Endothelial cell of umbilical vein (primary cell): ENCODE measurements around the gene DPP9. TPM values are rescaled to one million over a fixed set of nuclear protein-coding genes. Genes with fewer than 3 reads are reported as not detected.

Experiments
- BruUV-seq: library from RNA; stranded (reverse); fragments of 400-500 nt; replicated peaks from 2 replicates; lab custom pipeline; 2021; lab: Mats Ljungman, UMichigan
- CTCF ChIA-PET: fragments of 300-600, 350-600 bp; sonication (Branson Sonifier 250); formaldehyde crosslinking; loops from one replicate; lab custom pipeline; 2021; ENCODE audit warnings: antibody characterized with exemption, inconsistent platforms; lab: Charles Lee
- POLR2A ChIA-PET: fragments of 300-600, 350-600 bp; sonication (Branson Sonifier 250); formaldehyde crosslinking; loops from one replicate; lab custom pipeline; 2021; ENCODE audit warnings: antibody characterized with exemption, inconsistent platforms; lab: Charles Lee
- DNase-seq: peaks from one replicate; pipeline ENCODE4 v3.0.0-alpha.2; 2011; ENCODE audit warnings: low read depth, low spot score
- FAIRE-seq: peaks from 2 replicates; lab custom pipeline; 2011; peaks lifted over from hg19 to GRCh38; lab: Jason Lieb, UNC
- H2AFZ ChIP-seq: 2 replicates; pipeline ENCODE4 v1.6.0; 2012; ENCODE audit warnings: low read depth, low read length, control low read depth, inconsistent platforms
- H3K27ac ChIP-seq: 2 replicates; pipeline ENCODE4 v1.5.1; 2011; ENCODE audit warnings: low read depth, mild to moderate bottlenecking, control low read depth, low read length, moderate library complexity; ENCODE audit not compliant: insufficient read depth
- H3K27me3 ChIP-seq, 2 experiments: 2 replicates each; pipeline versions ENCODE4 v1.6.0 to v1.6.1; 2011; ENCODE audit warnings: low read length in 2 of 2, mixed read lengths in 1 of 2; ENCODE audit not compliant: control insufficient read depth in 2 of 2, insufficient read depth in 2 of 2
- H3K36me3 ChIP-seq, 2 experiments: 2 replicates in 1 of 2; 3 replicates in 1 of 2; pipeline ENCODE4 v1.5.1; 2011; ENCODE audit warnings: low read length in 2 of 2, mild to moderate bottlenecking in 1 of 2, moderate library complexity in 1 of 2; ENCODE audit not compliant: control insufficient read depth in 2 of 2, insufficient read depth in 2 of 2; ENCODE audit errors: extremely low read depth in 1 of 2
- H3K4me1 ChIP-seq: 3 replicates; pipeline ENCODE4 v1.5.1; 2011; ENCODE audit warnings: mild to moderate bottlenecking, low read length; ENCODE audit not compliant: control insufficient read depth, insufficient read depth; ENCODE audit errors: extremely low read depth
- H3K4me2 ChIP-seq: 2 replicates; pipeline ENCODE4 v1.6.1; 2011; ENCODE audit warnings: low read length, control low read depth, mixed read lengths; ENCODE audit not compliant: insufficient read depth
- H3K4me3 ChIP-seq, 3 experiments: fragments of 200-600 bp in 1 of 3; sonication (generic), shearing (Covaris generic) in 1 of 3; replicated peaks in 1 of 3; 2 replicates each; pipeline ENCODE4 v1.5.1; 2011 to 2016; ENCODE audit warnings: control low read depth in 3 of 3, low read length in 3 of 3, mild to moderate bottlenecking in 2 of 3, inconsistent platforms in 1 of 3, low read depth in 1 of 3, moderate library complexity in 1 of 3; ENCODE audit not compliant: insufficient read depth in 1 of 3
- H3K79me2 ChIP-seq: 2 replicates; pipeline ENCODE4 v1.6.0; 2012; ENCODE audit warnings: low read length, inconsistent platforms; ENCODE audit not compliant: control insufficient read depth, insufficient read depth
- H3K9ac ChIP-seq: replicated peaks from 2 replicates; pipeline ENCODE3; 2011; ENCODE audit warnings: low read length, control low read depth; ENCODE audit not compliant: insufficient read depth; ENCODE audit errors: extremely low read depth
- H3K9me1 ChIP-seq: replicated peaks from 3 replicates; pipeline ENCODE4 v1.6.0; 2011; ENCODE audit warnings: mild to moderate bottlenecking, low read length; ENCODE audit not compliant: control insufficient read depth, insufficient read depth; ENCODE audit errors: extremely low read depth
- H3K9me3 ChIP-seq: replicated peaks from 2 replicates; pipeline ENCODE4 v1.5.1; 2012; ENCODE audit warnings: low read length, inconsistent platforms; ENCODE audit not compliant: control insufficient read depth, insufficient read depth
- H4K20me1 ChIP-seq: replicated peaks from 2 replicates; pipeline ENCODE3; 2011; ENCODE audit warnings: mild to moderate bottlenecking, low read length; ENCODE audit not compliant: control insufficient read depth, insufficient read depth; ENCODE audit errors: extremely low read depth
- EZH2 ChIP-seq: IDR thresholded peaks from 2 replicates; pipeline ENCODE4 v1.6.1; 2012; ENCODE audit warnings: borderline replicate concordance, low read depth, mild to moderate bottlenecking, moderate library complexity, low read length, inconsistent platforms; ENCODE audit not compliant: severe bottlenecking
- FOS ChIP-seq: IDR thresholded peaks from 2 replicates; pipeline ENCODE4 v1.6.1; 2011; ENCODE audit warnings: mild to moderate bottlenecking, low read length, moderate library complexity, borderline replicate concordance; ENCODE audit not compliant: insufficient read depth
- GATA2 ChIP-seq: IDR thresholded peaks from 2 replicates; pipeline ENCODE4 v1.7.0; 2011; ENCODE audit warnings: low read depth, mild to moderate bottlenecking, moderate library complexity, mixed read lengths, low read length; ENCODE audit not compliant: insufficient read length, insufficient read depth
- JUN ChIP-seq: IDR thresholded peaks from 2 replicates; pipeline ENCODE4 v1.6.1; 2011; ENCODE audit warnings: borderline replicate concordance, low read depth; ENCODE audit not compliant: insufficient read length, insufficient read depth
- MYC ChIP-seq: IDR thresholded peaks from one replicate; pipeline ENCODE4 v1.6.1; 2011; ENCODE audit warnings: mild to moderate bottlenecking, low read depth, low read length
- POLR2A ChIP-seq: IDR thresholded peaks from 2 replicates; pipeline ENCODE4 v1.6.1; 2012; ENCODE audit warnings: low read depth, mild to moderate bottlenecking, control low read depth, low read length
- POLR2AphosphoS5 ChIP-seq: IDR thresholded peaks from 2 replicates; pipeline ENCODE4 v1.6.1; 2012; ENCODE audit warnings: low read depth, mild to moderate bottlenecking, control low read depth, low read length, moderate library complexity; ENCODE audit not compliant: insufficient read depth
- dilution Hi-C: fragments of 300-500 bp; cut with MboI; formaldehyde crosslinking; loops from one replicate; pipeline ENCODE4 v1.15.0; 2019; ENCODE audit warnings: low sequenced_read_pairs; ENCODE audit not compliant: extremely low pct_ligation_motif_present
- intact Hi-C: fragments of 100-400 bp; cut with micrococcal nuclease; formaldehyde crosslinking; loops from one replicate; pipeline ENCODE4 v1.10.0; 2022
- polyA plus RNA-seq, 4 experiments: library from polyadenylated mRNA; depleted of rRNA in 3 of 4; stranded (reverse) in 3 of 4; unstranded in 1 of 4; fragments of >200 nt; gene quantifications; 2 replicates each; pipeline versions ENCODE4 v1.2.1 to v1.2.3, GENCODE V29; 2011 to 2012; ENCODE audit warnings: missing spikeins in 1 of 4
- total RNA-seq: library from RNA; stranded (reverse); gene quantifications from 2 replicates; pipeline ENCODE4 v1.2.3, GENCODE V29; 2021
- TF ChIP-seq, protein P1 (sequence below), 2 donors: IDR thresholded peaks; 1 replicate in 1 of 2; 2 replicates in 1 of 2; pipeline ENCODE4 v1.5.1; 2011; ENCODE audit warnings: low read length in 2 of 2, mild to moderate bottlenecking in 2 of 2, moderate library complexity in 2 of 2, control low read depth in 1 of 2, inconsistent platforms in 1 of 2, low read depth in 1 of 2; ENCODE audit not compliant: insufficient read depth in 1 of 2; ENCODE audit errors: extremely low read depth in 1 of 2
- TF ChIP-seq, protein P2 (sequence below): IDR thresholded peaks from 2 replicates; pipeline ENCODE4 v1.6.1; 2011; ENCODE audit not compliant: insufficient read depth, insufficient read length

DPP9 gene
- total and polyA plus RNA-seq, 2 donors (not counting 3 experiments of a cell fraction or from before 2014, with no cell fraction given): 31.5 to 98.0 TPM

DNA sequence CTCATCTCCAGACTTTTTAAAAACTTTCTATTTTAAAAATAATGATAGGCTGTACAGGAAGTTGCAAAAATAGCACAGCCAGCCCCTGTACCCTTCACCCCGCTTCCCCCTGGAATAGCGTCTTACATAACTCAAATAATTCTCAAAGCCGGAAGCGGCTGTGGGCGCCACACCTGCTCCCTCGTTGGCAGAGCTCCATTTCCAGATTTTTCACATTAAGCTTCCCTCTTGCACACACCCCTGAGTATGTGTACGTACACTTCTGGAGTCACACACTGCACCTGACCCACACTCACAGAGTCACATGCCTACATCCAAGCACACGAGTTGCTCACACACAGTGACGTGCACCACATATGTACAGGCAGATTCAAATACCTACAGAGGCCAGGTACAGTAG is 24.9 kb upstream of the DPP9 start:
- H3K4me3 ChIP-seq: no peak overlapping the region
- H3K79me2 ChIP-seq: no peaks in the 10 kb centered on the region
- H3K9me3 ChIP-seq: no peaks in the 10 kb centered on the region
- CTCF ChIA-PET: no interaction called here
- H3K9me1 ChIP-seq: no peaks in the 10 kb centered on the region
- no peak overlapping the region for H3K4me2 ChIP-seq
- DNase-seq (no peak), FAIRE-seq (no peak)
- TF ChIP-seq POLR2AphosphoS5 (no peak), FOS (no peak), GATA2 (no peak), JUN (no peak), POLR2A (no peak), EZH2 (no peak), MYC (no peak)
- TF ChIP-seq, protein P1, sequence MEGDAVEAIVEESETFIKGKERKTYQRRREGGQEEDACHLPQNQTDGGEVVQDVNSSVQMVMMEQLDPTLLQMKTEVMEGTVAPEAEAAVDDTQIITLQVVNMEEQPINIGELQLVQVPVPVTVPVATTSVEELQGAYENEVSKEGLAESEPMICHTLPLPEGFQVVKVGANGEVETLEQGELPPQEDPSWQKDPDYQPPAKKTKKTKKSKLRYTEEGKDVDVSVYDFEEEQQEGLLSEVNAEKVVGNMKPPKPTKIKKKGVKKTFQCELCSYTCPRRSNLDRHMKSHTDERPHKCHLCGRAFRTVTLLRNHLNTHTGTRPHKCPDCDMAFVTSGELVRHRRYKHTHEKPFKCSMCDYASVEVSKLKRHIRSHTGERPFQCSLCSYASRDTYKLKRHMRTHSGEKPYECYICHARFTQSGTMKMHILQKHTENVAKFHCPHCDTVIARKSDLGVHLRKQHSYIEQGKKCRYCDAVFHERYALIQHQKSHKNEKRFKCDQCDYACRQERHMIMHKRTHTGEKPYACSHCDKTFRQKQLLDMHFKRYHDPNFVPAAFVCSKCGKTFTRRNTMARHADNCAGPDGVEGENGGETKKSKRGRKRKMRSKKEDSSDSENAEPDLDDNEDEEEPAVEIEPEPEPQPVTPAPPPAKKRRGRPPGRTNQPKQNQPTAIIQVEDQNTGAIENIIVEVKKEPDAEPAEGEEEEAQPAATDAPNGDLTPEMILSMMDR (IDR thresholded peaks at IDR 0.05; ENCODE audit: extremely low read depth in 1 of 2, insufficient read depth in 1 of 2, low read depth in 1 of 2, low read length in 2 of 2): no peak
- TF ChIP-seq, protein P2, sequence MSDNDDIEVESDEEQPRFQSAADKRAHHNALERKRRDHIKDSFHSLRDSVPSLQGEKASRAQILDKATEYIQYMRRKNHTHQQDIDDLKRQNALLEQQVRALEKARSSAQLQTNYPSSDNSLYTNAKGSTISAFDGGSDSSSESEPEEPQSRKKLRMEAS: no peak
- H3K27me3 ChIP-seq: peaks cover 0 to 3% of the 10 kb centered on the region in 2 experiments
- no TSS peak for BruUV-seq
- intact Hi-C loops (no loop called here), dilution Hi-C loops (no loop called here)
- no peak overlapping the region for H3K9ac ChIP-seq
- H3K27ac ChIP-seq: no peak overlapping the region
- no peaks in the 10 kb centered on the region for H3K4me1 ChIP-seq
- H4K20me1 ChIP-seq: no peaks in the 10 kb centered on the region
- H2AFZ ChIP-seq: no peak overlapping the region
- H3K36me3 ChIP-seq: no peaks in the 10 kb centered on the region
- POLR2A ChIA-PET: no interaction called here
